C4-2B (cell line): ENCODE measurements around the gene PFKFB3.

ENCODE experiments used
- H3K27ac ChIP-seq: fragments of 450-650 bp; 2 replicates; pipeline ENCODE4 v1.5.1; 2017
- ZFX ChIP-seq: fragments of 450-650 bp; IDR thresholded peaks from 2 replicates; pipeline ENCODE4 v1.6.1; 2017
- TF ChIP-seq, protein P1 (sequence below): fragments of 450-650 bp; conservative IDR thresholded peaks from 2 replicates; pipeline ENCODE4 v1.5.1; 2017; ENCODE audit warnings: mild to moderate bottlenecking

The PFKFB3 gene

DNA sequence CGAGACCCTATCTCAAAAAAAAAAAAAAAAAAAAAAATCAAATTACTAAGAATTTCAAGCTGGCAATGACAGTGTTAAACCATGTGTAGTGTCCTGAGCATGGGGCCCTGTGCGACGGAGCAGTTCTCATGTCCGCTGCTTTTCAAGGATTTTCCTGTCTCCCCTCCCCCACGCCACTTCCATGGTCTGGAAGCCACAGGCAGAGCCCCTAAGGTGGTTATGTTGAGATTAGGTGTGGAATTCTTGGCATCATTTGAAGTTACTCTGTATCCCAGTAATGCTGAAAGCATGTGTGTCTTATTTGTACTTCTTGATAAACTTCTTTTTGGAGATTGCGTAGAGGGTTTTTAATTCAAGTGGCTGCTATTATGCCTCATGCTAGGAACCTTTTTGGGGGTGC is 65.2 kb downstream of the PFKFB3 start:
- no peak overlapping the region for H3K27ac ChIP-seq
- no peak for TF ChIP-seq ZFX
- TF ChIP-seq, protein P1, sequence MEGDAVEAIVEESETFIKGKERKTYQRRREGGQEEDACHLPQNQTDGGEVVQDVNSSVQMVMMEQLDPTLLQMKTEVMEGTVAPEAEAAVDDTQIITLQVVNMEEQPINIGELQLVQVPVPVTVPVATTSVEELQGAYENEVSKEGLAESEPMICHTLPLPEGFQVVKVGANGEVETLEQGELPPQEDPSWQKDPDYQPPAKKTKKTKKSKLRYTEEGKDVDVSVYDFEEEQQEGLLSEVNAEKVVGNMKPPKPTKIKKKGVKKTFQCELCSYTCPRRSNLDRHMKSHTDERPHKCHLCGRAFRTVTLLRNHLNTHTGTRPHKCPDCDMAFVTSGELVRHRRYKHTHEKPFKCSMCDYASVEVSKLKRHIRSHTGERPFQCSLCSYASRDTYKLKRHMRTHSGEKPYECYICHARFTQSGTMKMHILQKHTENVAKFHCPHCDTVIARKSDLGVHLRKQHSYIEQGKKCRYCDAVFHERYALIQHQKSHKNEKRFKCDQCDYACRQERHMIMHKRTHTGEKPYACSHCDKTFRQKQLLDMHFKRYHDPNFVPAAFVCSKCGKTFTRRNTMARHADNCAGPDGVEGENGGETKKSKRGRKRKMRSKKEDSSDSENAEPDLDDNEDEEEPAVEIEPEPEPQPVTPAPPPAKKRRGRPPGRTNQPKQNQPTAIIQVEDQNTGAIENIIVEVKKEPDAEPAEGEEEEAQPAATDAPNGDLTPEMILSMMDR, result no peak

DNA sequence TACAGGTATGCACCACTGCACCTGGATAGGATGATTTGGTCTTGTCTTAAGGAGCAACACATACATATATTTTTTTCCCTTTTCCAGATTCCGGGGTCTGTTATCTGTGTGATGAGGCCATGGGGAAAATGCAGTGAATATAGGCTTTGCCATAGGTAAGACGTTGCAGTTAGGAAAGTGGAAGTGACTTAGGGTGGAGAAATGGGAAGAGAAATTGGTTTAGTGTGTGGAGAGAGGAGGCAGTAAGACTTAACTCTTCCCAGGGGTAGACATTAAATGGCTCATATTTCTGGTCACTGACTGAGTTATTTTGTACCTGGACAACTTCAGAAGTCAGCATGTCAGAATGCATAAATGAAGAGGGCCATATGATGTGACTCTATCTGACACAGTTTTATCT is 66.7 kb downstream of the PFKFB3 start:
- no peak overlapping the region for H3K27ac ChIP-seq
- TF ChIP-seq, protein P1, result no peak
- TF ChIP-seq ZFX, result no peak

DNA sequence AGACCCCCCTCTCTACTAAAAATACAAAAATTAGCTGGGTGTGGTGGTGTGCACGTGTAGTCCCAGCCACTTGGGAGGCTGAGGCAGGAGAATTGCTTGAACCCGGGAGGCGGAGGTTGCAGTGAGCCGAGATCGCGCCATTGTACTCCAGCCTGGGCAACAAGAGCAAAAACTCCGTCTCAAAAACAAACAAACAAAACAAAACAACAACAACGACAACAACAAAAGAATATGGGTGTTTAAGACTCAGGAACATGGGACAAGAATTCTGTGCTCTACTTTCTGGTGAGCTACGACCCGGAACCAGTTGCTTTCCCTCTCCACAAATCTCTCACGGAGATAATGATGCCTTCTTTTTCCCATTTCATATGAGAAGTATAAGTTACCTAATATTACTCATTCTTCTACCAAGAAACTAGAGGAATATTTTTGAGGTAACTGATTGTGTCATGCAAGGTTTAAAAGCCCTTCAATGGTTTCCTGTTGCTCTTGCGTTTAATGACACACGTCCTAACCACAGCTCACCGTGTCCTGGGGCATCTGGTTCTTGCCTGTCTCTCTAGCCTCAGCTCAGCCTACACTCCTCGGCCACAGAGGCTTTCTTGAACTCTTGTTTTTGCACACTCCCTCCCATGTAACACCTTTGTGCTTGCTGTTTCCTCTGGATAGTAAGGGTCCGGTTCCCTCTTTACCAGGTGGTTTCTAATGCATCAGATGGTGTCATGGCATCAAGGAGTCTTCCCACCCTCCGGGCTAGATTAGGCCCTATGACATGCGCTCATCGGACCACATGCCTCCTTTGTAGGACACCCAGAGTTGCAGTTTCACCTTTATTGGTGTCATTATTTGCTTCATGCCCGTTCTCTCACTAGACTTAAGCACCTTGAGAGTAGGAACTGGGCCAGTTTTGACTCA is 67.5 kb downstream of the PFKFB3 start:
- TF ChIP-seq, protein P1, result no peak
- no peak for TF ChIP-seq ZFX
- no peak overlapping the region for H3K27ac ChIP-seq

DNA sequence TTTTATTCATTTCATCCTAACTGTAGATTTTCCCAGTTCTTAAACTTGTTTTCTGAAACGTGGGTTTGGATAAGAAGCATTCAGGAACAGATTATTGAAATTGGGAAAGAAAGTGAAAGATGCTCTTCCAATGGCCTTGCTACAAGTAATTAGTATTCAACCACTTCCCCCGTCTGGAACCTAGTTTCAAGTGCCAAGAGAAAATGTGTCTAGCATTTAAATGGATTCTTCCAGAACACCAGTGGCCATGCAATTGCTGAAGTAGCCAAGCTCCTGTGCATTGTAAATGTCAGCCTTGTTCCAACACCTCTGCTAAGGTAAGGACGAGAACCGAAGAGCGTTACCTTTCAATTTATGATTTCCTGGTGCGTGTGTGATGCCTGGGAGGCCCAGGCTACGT is 68.2 kb downstream of the PFKFB3 start:
- TF ChIP-seq, protein P1, result no peak
- H3K27ac ChIP-seq, result no peak overlapping the region

DNA sequence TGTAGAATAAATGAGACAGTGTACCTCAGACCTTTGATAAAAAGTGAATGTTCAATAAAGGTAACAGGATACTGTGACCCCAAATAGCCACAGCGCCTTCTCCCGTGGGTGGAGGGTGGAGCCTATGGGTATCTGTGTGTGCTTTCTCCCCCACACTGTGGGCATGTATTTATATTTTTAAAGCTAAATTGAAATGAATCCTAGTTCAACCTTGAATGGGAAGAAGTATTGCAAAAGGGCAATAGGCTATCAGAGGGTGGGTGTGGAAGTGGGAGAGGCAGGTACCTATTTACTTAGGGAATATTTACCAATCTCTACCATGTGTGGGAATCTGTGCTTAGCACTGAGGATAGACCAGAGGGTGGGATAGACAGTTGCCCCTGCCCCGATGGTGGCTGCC is 68.9 kb downstream of the PFKFB3 start:
- no peak overlapping the region for H3K27ac ChIP-seq
- TF ChIP-seq, protein P1, result no peak
- TF ChIP-seq ZFX, result no peak

DNA sequence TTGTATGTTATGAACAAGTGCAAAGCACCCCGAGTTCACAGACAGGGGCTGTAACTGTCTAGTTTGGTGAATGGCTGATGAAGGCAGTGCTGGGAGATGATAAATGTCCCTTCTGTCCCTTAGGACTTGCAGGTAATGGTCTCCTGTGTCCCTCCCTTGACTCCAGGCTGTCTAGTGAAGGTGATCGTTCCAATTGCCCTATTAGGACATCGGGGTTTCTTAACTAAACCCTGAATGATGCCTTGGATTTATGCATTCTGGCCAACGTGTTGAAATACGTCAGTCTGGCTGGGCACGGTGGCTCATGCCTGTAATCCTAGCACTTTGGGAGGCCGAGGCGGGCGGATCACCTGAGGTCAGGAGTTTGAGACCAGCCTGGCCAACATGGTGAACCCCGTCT is 69.4 kb downstream of the PFKFB3 start:
- no peak for TF ChIP-seq ZFX
- TF ChIP-seq, protein P1, result no peak
- no peak overlapping the region for H3K27ac ChIP-seq

DNA sequence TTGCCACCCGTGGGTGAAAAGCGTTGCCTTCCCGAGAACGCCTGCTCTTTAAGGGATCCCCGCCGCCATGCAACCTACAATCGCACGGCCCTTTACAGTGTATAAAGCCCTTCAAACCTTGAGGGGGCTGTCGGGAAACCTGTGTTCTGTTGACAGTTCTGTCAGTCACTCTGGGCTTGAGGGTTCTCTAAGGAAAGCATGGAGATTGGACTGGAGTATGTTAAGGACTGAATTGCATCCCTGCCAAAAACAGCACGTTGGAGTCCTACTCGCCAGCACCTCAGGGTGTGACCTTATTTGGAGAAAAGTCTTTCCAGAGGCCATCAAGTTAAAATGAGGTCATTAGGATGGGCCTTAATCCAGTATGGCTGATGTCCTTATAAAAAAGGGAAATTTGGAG is 70.6 kb downstream of the PFKFB3 start:
- TF ChIP-seq ZFX, result no peak
- TF ChIP-seq, protein P1, result no peak
- no peak overlapping the region for H3K27ac ChIP-seq
